Omental fat pad (tissue), 4 donors: ENCODE results near the gene ZNF480. TPM values are rescaled to one million over a fixed set of nuclear protein-coding genes. Genes with fewer than 3 reads are reported as not detected.

Experiments
- ATAC-seq: fragments of 150-250 bp; one replicate; pipeline ENCODE4 v1.9.1; 2016; ENCODE audit warnings: mild to moderate bottlenecking, moderate library complexity; ENCODE audit not compliant: low FRiP score
- DNase-seq: peaks from one replicate; pipeline ENCODE4 v3.0.0-alpha.2; 2019; ENCODE audit warnings: low spot score
- total RNA-seq, 4 donors: library from RNA; depleted of rRNA; stranded (reverse); fragments of >200 nt; gene quantifications; one replicate each; pipeline ENCODE4 v1.1.0, GENCODE V29; 2016
- TF ChIP-seq, protein P1 (sequence below), 3 donors: fragments of 450-650 bp; IDR thresholded peaks; one replicate each; pipeline ENCODE4 v1.5.1; 2016 to 2017; ENCODE audit warnings: antibody characterized with exemption in 3 of 3, mild to moderate bottlenecking in 3 of 3, moderate library complexity in 2 of 3

Gene ZNF480
- total RNA-seq, 4 donors from 2014 or later = 4.9 to 12.9 (median 7.4) TPM

DNA sequence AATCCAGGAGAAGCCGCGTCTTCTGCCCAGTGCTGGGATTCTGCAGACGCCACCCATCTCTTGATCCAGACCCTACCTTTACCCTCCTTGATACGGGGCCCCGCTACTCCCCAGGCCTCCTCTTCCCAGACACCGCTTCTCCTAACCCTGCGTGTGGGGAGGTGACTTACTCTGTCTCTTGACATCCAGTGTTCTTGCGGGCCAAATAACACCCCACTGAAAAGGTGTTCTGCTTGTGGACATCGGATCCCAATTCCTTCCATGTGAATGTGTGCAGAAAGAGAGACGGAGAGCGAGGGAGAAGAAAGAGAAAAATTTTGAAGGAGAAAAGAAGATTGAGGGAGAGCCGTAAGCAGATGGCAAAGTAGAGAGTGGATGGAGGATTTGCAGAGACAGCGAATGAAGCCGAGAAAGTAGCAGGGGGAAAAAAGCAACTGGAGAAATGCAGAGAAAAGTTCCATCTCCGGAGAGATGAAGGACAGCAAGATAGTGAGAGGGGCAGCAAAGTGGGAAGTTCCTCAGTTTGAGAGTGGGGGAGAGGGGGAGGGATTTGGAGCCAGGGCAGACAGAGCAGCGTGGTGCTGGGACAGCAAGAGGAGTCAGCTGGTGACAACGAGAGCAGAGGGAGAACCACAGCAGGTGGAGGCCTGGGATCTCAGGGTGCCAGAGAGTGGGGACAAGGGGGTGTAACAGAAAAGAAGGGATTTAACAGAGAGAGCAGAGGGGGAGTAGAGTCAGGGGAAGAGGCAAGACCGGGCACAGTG, 814 bp downstream of the ZNF480 start:
- ATAC-seq (no peak), DNase-seq (no peak)
- TF ChIP-seq, protein P1, sequence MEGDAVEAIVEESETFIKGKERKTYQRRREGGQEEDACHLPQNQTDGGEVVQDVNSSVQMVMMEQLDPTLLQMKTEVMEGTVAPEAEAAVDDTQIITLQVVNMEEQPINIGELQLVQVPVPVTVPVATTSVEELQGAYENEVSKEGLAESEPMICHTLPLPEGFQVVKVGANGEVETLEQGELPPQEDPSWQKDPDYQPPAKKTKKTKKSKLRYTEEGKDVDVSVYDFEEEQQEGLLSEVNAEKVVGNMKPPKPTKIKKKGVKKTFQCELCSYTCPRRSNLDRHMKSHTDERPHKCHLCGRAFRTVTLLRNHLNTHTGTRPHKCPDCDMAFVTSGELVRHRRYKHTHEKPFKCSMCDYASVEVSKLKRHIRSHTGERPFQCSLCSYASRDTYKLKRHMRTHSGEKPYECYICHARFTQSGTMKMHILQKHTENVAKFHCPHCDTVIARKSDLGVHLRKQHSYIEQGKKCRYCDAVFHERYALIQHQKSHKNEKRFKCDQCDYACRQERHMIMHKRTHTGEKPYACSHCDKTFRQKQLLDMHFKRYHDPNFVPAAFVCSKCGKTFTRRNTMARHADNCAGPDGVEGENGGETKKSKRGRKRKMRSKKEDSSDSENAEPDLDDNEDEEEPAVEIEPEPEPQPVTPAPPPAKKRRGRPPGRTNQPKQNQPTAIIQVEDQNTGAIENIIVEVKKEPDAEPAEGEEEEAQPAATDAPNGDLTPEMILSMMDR (IDR thresholded peaks at IDR 0.05) = no peak

DNA sequence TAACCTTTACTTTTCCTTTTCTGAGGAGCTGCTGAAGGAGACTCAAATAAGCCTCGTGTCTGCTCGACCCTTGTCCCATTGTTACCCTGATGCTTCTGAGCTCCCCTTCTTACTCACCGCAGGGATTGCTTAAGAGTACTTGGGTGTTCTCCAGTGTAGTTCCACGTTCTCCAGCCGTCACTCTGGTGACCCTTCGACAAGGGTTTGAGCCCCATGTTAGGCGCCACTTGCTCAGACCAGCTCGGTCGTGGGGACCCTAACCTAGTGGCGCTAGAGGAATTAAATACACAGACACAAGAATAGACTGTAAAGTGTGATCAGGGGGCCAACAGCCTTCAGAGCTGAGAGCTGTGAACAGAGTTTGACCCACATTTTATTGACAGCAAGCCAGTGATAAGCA, 10.3 kb downstream of the ZNF480 start:
- ATAC-seq (no peak), DNase-seq (no peak)
- TF ChIP-seq, protein P1 (IDR thresholded peaks at IDR 0.05) = no peak

DNA sequence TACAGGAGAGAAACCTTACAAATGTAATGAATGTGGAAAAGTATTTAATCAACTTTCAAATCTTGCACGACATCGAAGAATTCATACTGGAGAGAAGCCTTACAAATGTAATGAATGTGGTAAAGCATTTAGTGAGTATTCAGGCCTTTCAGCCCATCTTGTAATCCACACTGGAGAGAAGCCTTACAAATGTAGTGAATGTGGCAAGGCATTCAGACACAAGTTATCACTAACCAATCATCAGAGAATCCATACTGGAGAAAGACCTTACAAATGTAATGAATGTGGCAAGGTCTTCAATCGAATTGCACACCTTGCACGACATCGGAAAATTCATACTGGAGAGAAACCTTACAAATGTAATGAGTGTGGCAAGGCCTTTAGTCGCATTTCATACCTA, 25.5 kb downstream of the ZNF480 start:
- ATAC-seq (no peak), DNase-seq (no peak)
- TF ChIP-seq, protein P1 (IDR thresholded peaks at IDR 0.05) = no peak

DNA sequence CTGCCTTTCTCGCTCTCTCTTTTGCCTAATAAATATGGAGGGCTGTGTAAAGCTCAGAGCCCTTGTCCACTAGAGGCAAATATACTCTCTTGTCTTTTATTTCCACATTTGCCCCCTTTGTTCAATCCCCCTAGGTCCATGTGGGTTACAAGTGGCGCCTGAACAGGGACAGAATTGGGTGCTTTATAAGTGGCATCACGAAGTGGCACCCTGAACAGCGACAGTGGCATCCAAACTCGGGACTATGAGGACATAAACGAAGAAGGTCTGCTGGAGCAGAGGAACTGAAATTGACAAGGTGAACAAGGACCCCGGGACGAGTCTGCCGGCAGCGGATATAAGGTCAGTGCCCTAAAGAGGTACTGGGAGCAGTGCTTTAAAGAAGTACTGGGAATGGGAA, 34.8 kb downstream of the ZNF480 start:
- no peak for ATAC-seq

DNA sequence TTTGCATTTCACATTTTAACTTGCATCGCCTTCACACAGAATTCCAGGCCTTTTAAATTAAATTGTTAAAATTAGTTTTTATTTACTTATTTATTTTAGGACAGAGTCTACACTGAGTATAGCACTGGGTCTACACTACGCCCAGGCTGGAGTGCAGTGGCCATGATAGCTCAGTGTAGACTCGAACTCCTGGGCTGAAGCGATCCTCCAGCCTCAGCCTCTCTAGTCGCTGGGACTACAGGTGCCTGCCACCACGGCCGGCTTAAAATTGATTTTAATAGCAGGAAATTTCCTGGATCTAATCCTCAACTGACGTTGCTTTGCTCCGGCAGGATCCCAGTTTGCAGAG, 38.8 kb downstream of the ZNF480 start:
- TF ChIP-seq, protein P1 (IDR thresholded peaks at IDR 0.05) = no peak
- no peak for ATAC-seq
- DNase-seq = no peak

More for the DNA sequence above, 34.8 kb downstream of the ZNF480 start:
- TF ChIP-seq, protein P1 (IDR thresholded peaks at IDR 0.05) = no peak
- no peak for DNase-seq

DNA sequence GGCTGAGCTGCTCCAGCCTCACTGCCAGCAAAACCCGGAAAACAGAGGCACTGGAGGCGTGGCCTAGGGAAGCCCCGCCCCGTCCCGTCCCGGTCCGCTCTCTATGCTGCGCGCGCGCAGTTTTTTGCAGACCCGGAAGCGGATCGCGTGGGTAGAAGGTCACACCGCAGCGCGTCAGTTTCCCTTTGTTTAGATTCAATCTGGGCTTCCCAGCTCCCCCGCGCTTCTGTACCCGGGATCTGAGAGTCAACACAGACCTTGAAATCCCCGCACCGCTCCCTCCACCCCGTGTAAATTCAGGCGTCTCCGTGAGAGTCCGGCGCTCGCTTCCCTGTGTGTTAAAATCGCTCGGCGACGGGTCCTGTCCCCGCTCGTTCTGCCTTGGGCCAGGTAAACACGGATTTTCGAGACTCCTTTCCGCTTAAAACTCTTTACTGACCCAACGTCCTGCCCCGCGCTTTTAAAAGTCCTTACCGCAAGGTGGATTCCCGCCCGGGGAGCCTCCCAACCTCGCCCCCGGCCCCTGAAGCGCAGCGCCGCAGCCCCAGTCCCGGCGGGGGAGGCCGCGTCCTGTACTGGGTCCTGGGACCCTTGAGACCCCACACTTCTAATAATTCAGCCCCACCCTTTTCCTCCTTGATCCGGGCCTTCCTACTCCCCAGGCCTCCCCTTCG, 39.3 kb downstream of the ZNF480 start, which contains the start of gene ZNF610:
Gene ZNF610 (plus strand): TSS at position 127 of the 674 bp plus-strand sequence. CDS start 12,930 bp downstream, outside the sequence.
- DNase-seq = peak; percentile 66
- TF ChIP-seq, protein P1 (IDR thresholded peaks at IDR 0.05) = no peak
- peak; percentile 85 for ATAC-seq
